PC-9 (cell line): ENCODE measurements around the gene C5orf52. TPM values are rescaled to one million over a fixed set of nuclear protein-coding genes. Genes with fewer than 3 reads are reported as not detected.

ENCODE experiments used
- BruUV-seq: library from RNA; stranded (reverse); fragments of 400-500 nt; replicated peaks from 2 replicates; lab custom pipeline; 2021; lab: Mats Ljungman, UMichigan
- CTCF ChIA-PET: fragments of 300-600 bp; sonication (Branson Sonifier 250); formaldehyde crosslinking; loops from one replicate; lab custom pipeline; 2022; ENCODE audit warnings: antibody characterized with exemption; lab: Charles Lee
- POLR2A ChIA-PET: fragments of 300-600 bp; sonication (Branson Sonifier 250); formaldehyde crosslinking; loops from one replicate; lab custom pipeline; 2022; ENCODE audit warnings: antibody characterized with exemption; ENCODE audit not compliant: unreplicated experiment; lab: Charles Lee
- DNase-seq, 2 experiments: peaks; one replicate each; pipeline versions ENCODE4 v3.0.0 to v3.0.0-alpha.2; 2015 to 2022; ENCODE audit warnings: mixed read lengths in 1 of 2
- H2AFZ ChIP-seq: fragments of 200-600 bp; sonication (generic); 2 replicates; pipeline ENCODE4 v1.8.1; 2017; ENCODE audit warnings: antibody characterized with exemption
- H3F3A ChIP-seq: fragments of 200-600 bp; sonication (generic); 2 replicates; pipeline ENCODE4 v1.8.1; 2017; ENCODE audit warnings: antibody characterized with exemption, mild to moderate bottlenecking, low read depth; ENCODE audit not compliant: insufficient read depth
- H3K27ac ChIP-seq: fragments of 200-600 bp; sonication (generic); 2 replicates; pipeline ENCODE4 v1.6.1; 2016; ENCODE audit warnings: mixed run types
- H3K27me3 ChIP-seq: fragments of 200-600 bp; sonication (generic); 2 replicates; pipeline ENCODE4 v1.6.1; 2016; ENCODE audit warnings: low read depth, mixed run types; ENCODE audit not compliant: insufficient read depth
- H3K36me3 ChIP-seq: fragments of 200-600 bp; sonication (generic); 2 replicates; pipeline ENCODE4 v1.6.1; 2016; ENCODE audit warnings: low read depth, mixed run types
- H3K4me1 ChIP-seq: fragments of 200-600 bp; sonication (generic); replicated peaks from 2 replicates; pipeline ENCODE4 v1.6.1; 2016; ENCODE audit warnings: mixed run types; ENCODE audit not compliant: insufficient read depth
- H3K4me2 ChIP-seq: fragments of 200-600 bp; sonication (generic); 2 replicates; pipeline ENCODE4 v1.6.1; 2017; ENCODE audit warnings: mixed run types
- H3K4me3 ChIP-seq: fragments of 200-600 bp; sonication (generic); 2 replicates; pipeline ENCODE4 v1.6.1; 2016; ENCODE audit warnings: mixed run types
- H3K79me2 ChIP-seq: fragments of 200-600 bp; sonication (generic); 2 replicates; pipeline ENCODE4 v1.6.1; 2017; ENCODE audit warnings: low read depth, mixed run types
- H3K9me2 ChIP-seq: fragments of 200-600 bp; sonication (generic); 2 replicates; pipeline ENCODE4 v1.8.1; 2017; ENCODE audit warnings: mild to moderate bottlenecking; ENCODE audit not compliant: insufficient read depth
- H3K9me3 ChIP-seq: fragments of 200-600 bp; sonication (generic); 2 replicates; pipeline ENCODE4 v1.8.1; 2016; ENCODE audit warnings: low read depth; ENCODE audit not compliant: insufficient read depth
- H4K20me1 ChIP-seq: fragments of 200-600 bp; sonication (generic); 2 replicates; pipeline ENCODE4 v1.8.1; 2017; ENCODE audit not compliant: insufficient read depth
- CTCF ChIP-seq: fragments of 200-600 bp; sonication (generic); conservative IDR thresholded peaks from 2 replicates; pipeline ENCODE4 v1.6.1; 2017; ENCODE audit warnings: mixed run types, antibody characterized with exemption, mild to moderate bottlenecking, moderate library complexity
- EZH2 ChIP-seq: fragments of 200-600 bp; sonication (generic); IDR thresholded peaks from 2 replicates; pipeline ENCODE4 v1.8.0; 2017; ENCODE audit warnings: antibody characterized with exemption, low read depth
- intact Hi-C: fragments of 100-400 bp; cut with micrococcal nuclease; formaldehyde crosslinking; loops from one replicate; pipeline ENCODE4 v1.10.0; 2022; ENCODE audit not compliant: unreplicated experiment
- total RNA-seq: library from RNA; stranded (reverse); gene quantifications from 2 replicates; pipeline ENCODE4 v1.2.3, GENCODE V29; 2021

The C5orf52 gene
- total RNA-seq, 1 experiment from 2014 or later = not detected

- no peak overlapping the region for H3K4me3 ChIP-seq
- H3F3A ChIP-seq = no peaks in the 10 kb centered on the region
- BruUV-seq = no TSS peak
- no peak overlapping the region for H3K27ac ChIP-seq
- POLR2A ChIA-PET = no interaction called here
- TF ChIP-seq CTCF (no peak), EZH2 (no peak)
- H3K4me2 ChIP-seq = no peak overlapping the region
- CTCF ChIA-PET = interaction anchor here (0.6 kb wide), 1 partner anchor 113 kb away, joined by 3 read pairs; the partner anchor contains the start of gene LSM11
- intact Hi-C loops = no loop called here
- no peaks in the 10 kb centered on the region for H3K36me3 ChIP-seq
- no peaks in the 10 kb centered on the region; the same call in 1 of the 2 replicates for H3K9me3 ChIP-seq
- no peaks in the 10 kb centered on the region for H3K4me1 ChIP-seq
- no peak for DNase-seq
- no peak overlapping the region for H2AFZ ChIP-seq
- no peaks in the 10 kb centered on the region for H3K79me2 ChIP-seq
- no peaks in the 10 kb centered on the region for H3K9me2 ChIP-seq
- H4K20me1 ChIP-seq = no peaks in the 10 kb centered on the region
- H3K27me3 ChIP-seq = no peaks in the 10 kb centered on the region
Measured at GRCh38 chr5:157630341-157630740, 41.0 kb upstream of the C5orf52 start.

GRCh38 chr5:157640406-157641066, 30.8 kb upstream of the C5orf52 start:
- CTCF ChIA-PET = no interaction called here
- no peak overlapping the region for H2AFZ ChIP-seq
- intact Hi-C loops = no loop called here
- no peaks in the 10 kb centered on the region for H4K20me1 ChIP-seq
- no peaks in the 10 kb centered on the region for H3K4me1 ChIP-seq
- no peak overlapping the region for H3K27ac ChIP-seq
- H3K9me2 ChIP-seq = no peaks in the 10 kb centered on the region
- POLR2A ChIA-PET = no interaction called here
- DNase-seq = no peak
- no peaks in the 10 kb centered on the region for H3K36me3 ChIP-seq
- H3K4me2 ChIP-seq = no peak overlapping the region
- H3K79me2 ChIP-seq = no peaks in the 10 kb centered on the region
- BruUV-seq = no TSS peak
- H3F3A ChIP-seq = no peaks in the 10 kb centered on the region
- H3K27me3 ChIP-seq = no peaks in the 10 kb centered on the region
- TF ChIP-seq CTCF (no peak), EZH2 (no peak)
- H3K4me3 ChIP-seq = no peak overlapping the region
- H3K9me3 ChIP-seq = no peaks in the 10 kb centered on the region

GRCh38 chr5:157648275-157648990, 22.9 kb upstream of the C5orf52 start:
- 0 out of 2 replicates have a peak, but pooled peaks cover 5% of the 10 kb centered on the region for H3K9me3 ChIP-seq
- no peaks in the 10 kb centered on the region for H3K36me3 ChIP-seq
- H3K4me1 ChIP-seq = no peaks in the 10 kb centered on the region
- no TSS peak for BruUV-seq
- no peaks in the 10 kb centered on the region for H3K27me3 ChIP-seq
- H3K9me2 ChIP-seq = no peaks in the 10 kb centered on the region
- H3K4me3 ChIP-seq = no peak overlapping the region
- no peaks in the 10 kb centered on the region for H3F3A ChIP-seq
- no peak overlapping the region for H3K4me2 ChIP-seq
- ChIA-PET POLR2A (no interaction called here), CTCF (no interaction called here)
- no peaks in the 10 kb centered on the region for H4K20me1 ChIP-seq
- no peaks in the 10 kb centered on the region for H3K79me2 ChIP-seq
- H3K27ac ChIP-seq = no peak overlapping the region
- no peak overlapping the region for H2AFZ ChIP-seq
- TF ChIP-seq CTCF (no peak), EZH2 (no peak)
- intact Hi-C loops = no loop called here
- no peak for DNase-seq
